Heart right ventricle (tissue), 16 donors: ENCODE results near the gene TNK2. TPM values are rescaled to one million over a fixed set of nuclear protein-coding genes. Genes with fewer than 3 reads are reported as not detected.
"Not testable (repeated sequence)": the region's sequence is repeated elsewhere in the genome, so short reads cannot be mapped to it uniquely, and the experiment has no call there.

Experiments used
- ATAC-seq, 8 donors: fragments of 200-7000 bp; cut with Tn5 transposase; one replicate each; pipeline ENCODE4 v1.9.1; 2020; ENCODE audit warnings: mild to moderate bottlenecking in 8 of 8, moderate library complexity in 8 of 8, moderate number of reproducible peaks in 1 of 8
- DNase-seq, 2 donors: peaks; one replicate each; pipeline ENCODE4 v3.0.0-alpha.2; 2020
- H3K27ac ChIP-seq, 10 donors: fragments of 200-600 bp; sonication (generic) in 2 of 10; one replicate each; pipeline versions ENCODE4 v1.5.0 to v1.8.0; 2020 to 2022; ENCODE audit warnings: mild to moderate bottlenecking in 3 of 10
- H3K27me3 ChIP-seq, 7 donors: fragments of 200-600 bp; one replicate each; pipeline ENCODE4 v1.8.0; 2021 to 2022; ENCODE audit warnings: mild to moderate bottlenecking in 2 of 7
- H3K36me3 ChIP-seq, 9 donors: fragments of 200-600 bp; sonication (generic) in 1 of 9; one replicate each; pipeline versions ENCODE4 v1.5.0 to v1.8.0; 2020 to 2022; ENCODE audit warnings: mild to moderate bottlenecking in 2 of 9
- H3K4me1 ChIP-seq, 9 donors: fragments of 200-600 bp; sonication (generic) in 1 of 9; one replicate each; pipeline versions ENCODE4 v1.5.0 to v1.8.0; 2020 to 2022; ENCODE audit warnings: mild to moderate bottlenecking in 4 of 9
- H3K4me3 ChIP-seq, 10 donors: fragments of 200-600 bp; sonication (generic) in 2 of 10; one replicate each; pipeline versions ENCODE4 v1.5.0 to v1.8.0; 2020 to 2022; ENCODE audit warnings: mild to moderate bottlenecking in 7 of 10, moderate library complexity in 2 of 10
- H3K9me3 ChIP-seq, 11 donors: fragments of 200-600 bp in 10 of 11; sonication (generic) in 2 of 11; one replicate each; pipeline versions ENCODE4 v1.5.0 to v1.8.0; 2013 to 2022; ENCODE audit warnings: mild to moderate bottlenecking in 2 of 11, control low read depth in 1 of 11, moderate library complexity in 1 of 11
- CTCF ChIP-seq, 9 donors: fragments of 200-600 bp; sonication (generic) in 2 of 9; IDR thresholded peaks; one replicate each; pipeline versions ENCODE4 v1.5.0 to v1.8.0; 2021 to 2022; ENCODE audit warnings: antibody characterized with exemption in 9 of 9, mild to moderate bottlenecking in 5 of 9, moderate library complexity in 1 of 9
- whole genome bisulfite sequencing, 2 donors: extraction: QIAGEN DNeasy Blood & Tissue Kit; methylation state at CpG; one replicate each; pipeline ENCODE4 v1.1.7; 2013; ENCODE audit warnings: inconsistent platforms in 1 of 2; 5-methylcytosine and 5-hydroxymethylcytosine counted together
- intact Hi-C, 10 donors: fragments of 100-400 bp; cut with DNase I; formaldehyde crosslinking; loops; one replicate each; pipeline versions ENCODE4 v1.11.1 to v1.14.2; 2022
- polyA plus RNA-seq, 2 donors: library from polyadenylated mRNA; stranded (reverse); fragments of 200-250 nt; gene quantifications; one replicate each; pipeline ENCODE4 v1.2.3, GENCODE V29; 2013
- total RNA-seq, 10 donors: library from RNA; stranded (reverse); fragmentation: NEBNext Ultra II Directional in 3 of 10; extraction: Animal tissue kit (Norgen Biotek cat#: 25700) in 3 of 10; gene quantifications; one replicate each; pipeline versions ENCODE4 v1.2.1 to v1.2.4, GENCODE V29; 2021 to 2023
- donor health status: Arrhythmogenic right ventricular cardiomyopathy.
- donor health status: ischemic (EF 13 %, LVEDD 7.1; RV severe dilation, severe dysfunction).
- donor health status: healthy with polysubstance abuse.
- donor health status: DM: no; HTN: yes; CAD: no.
- donor health status: DM: no; HTN: no; CAD: no.
- donor health status: ischemic (EF 25% LVEDD 6.9; RV normal size, moderate dysfunction).
- donor health status: ischemic (EF 25% LVEDD 5.7; RV mildly dilated, moderate dysfunction).
- donor health status: healthy.
- donor health status: DM: yes; HTN: yes; CAD: no.
- donor health status: Ischemic cardiomyopathy.
- donor health status: ischemic (EF 35%, LVEDD 5.7; RV mildly dilated, moderate dysfunction).
- donor health status: nonischemic (EF 11% LVEDD 7.7; RV severe dilation, severe dysfunction).
- donor health status: DM: yes; HTN: yes; CAD: no.
- donor health status: PGD.
- donor health status: ischemic (EF 29% LVEDD 5.4; RV normal size, mild dysfunction).
- donor health status: nonischemic (EF 23%, LVEDD 6.1; RV moderate dilation, normal function).

TNK2 gene
- total and polyA plus RNA-seq, 12 donors: 17.6 to 48.3 (median 32.5) TPM

- Histone ChIP-seq H3K9me3 (no peaks in the 10 kb centered on the region), H3K27ac (no peak overlapping the region), H3K4me3 (no peak overlapping the region), H3K27me3 (peaks cover 0 to 55% (median 20%) of the 10 kb centered on the region in 7 donors), H3K4me1 (peaks cover 0 to 3% (median 0%) of the 10 kb centered on the region in 9 donors), H3K36me3 (no peaks in the 10 kb centered on the region)
- DNase-seq (no peak), ATAC-seq (no peak)
- WGBS, 2 donors: 81 to 88% methylated on average over 5 of the region's 5 CpGs
- TF ChIP-seq CTCF (IDR thresholded peaks at IDR 0.05): no peak
- intact Hi-C loops: no loop called here
These were observed 87.5 kb downstream of the TNK2 start for GRCh38 chr3:195820901-195821300.

- H3K27me3 ChIP-seq: peaks cover 0 to 54% (median 20%) of the 10 kb centered on the region in 7 donors
- intact Hi-C loops: no loop called here
- H3K9me3 ChIP-seq: no peaks in the 10 kb centered on the region
- H3K4me3 ChIP-seq: no peak overlapping the region
- TF ChIP-seq CTCF (IDR thresholded peaks at IDR 0.05): no peak
- no peaks in the 10 kb centered on the region for H3K36me3 ChIP-seq
- H3K4me1 ChIP-seq: peaks cover 0 to 3% (median 0%) of the 10 kb centered on the region in 9 donors
- H3K27ac ChIP-seq: no peak overlapping the region
- ATAC-seq (no peak), DNase-seq (no peak)
- WGBS, 2 donors: 79 to 83% methylated on average over 8 of the region's 8 CpGs
These were observed 88.2 kb downstream of the TNK2 start for GRCh38 chr3:195820186-195820585.

GRCh38 chr3:195818301-195818700, 90.0 kb downstream of the TNK2 start:
- Histone ChIP-seq H3K36me3 (no peaks in the 10 kb centered on the region), H3K4me1 (peaks cover 0 to under 1% (median 0%) of the 10 kb centered on the region in 9 donors), H3K27me3 (peaks cover 0 to 58% (median 25%) of the 10 kb centered on the region in 7 donors), H3K9me3 (no peaks in the 10 kb centered on the region), H3K27ac (no peak overlapping the region), H3K4me3 (no peak overlapping the region)
- 89 to 92% methylated on average over 21 of the region's 21 CpGs for WGBS, 2 donors
- ATAC-seq (no peak), DNase-seq (no peak)
- TF ChIP-seq CTCF (IDR thresholded peaks at IDR 0.05): no peak
- intact Hi-C loops: no loop called here

DNA sequence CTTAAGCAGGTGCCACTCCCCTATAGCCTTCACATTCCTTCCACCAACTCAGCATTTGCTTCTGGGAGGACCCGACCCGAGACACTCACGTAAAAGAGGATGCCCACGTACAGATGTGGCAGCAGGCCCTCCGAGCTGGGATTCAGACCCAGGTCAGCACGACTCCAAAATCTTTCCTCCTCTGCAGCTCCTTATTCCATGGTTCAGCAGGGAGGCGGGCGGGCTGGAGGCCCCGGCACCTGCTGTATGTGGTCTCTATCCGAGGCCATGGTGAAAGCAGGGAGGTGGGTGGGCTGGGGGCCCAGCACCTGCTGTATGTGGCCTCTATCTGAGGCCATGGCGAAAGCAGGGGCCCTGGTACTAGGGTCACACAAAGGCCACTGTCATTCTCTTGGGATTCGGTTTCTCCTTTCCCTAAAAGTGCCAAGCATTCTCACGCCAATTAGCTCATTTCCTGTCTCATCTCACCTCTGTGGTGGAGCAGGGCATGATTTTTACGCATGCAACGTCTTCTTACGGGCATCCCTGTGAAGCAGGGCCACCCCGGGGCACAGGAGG, 90.7 kb downstream of the TNK2 start:
- ATAC-seq: no peak
- H3K27ac ChIP-seq: no peak overlapping the region
- no peak for DNase-seq
- 86 to 89% methylated on average over 17 of the region's 17 CpGs for WGBS, 2 donors
- no peak for TF ChIP-seq CTCF (IDR thresholded peaks at IDR 0.05)
- intact Hi-C loops: no loop called here
- H3K27me3 ChIP-seq: peaks cover 0 to 59% (median 26%) of the 10 kb centered on the region in 7 donors
- no peaks in the 10 kb centered on the region for H3K4me1 ChIP-seq
- H3K36me3 ChIP-seq: no peaks in the 10 kb centered on the region
- no peaks in the 10 kb centered on the region for H3K9me3 ChIP-seq
- no peak overlapping the region for H3K4me3 ChIP-seq

GRCh38 chr3:195816276-195816913, 92.0 kb downstream of the TNK2 start:
- H3K4me1 ChIP-seq, intact Hi-C loops, ATAC-seq, H3K9me3 ChIP-seq, H3K4me3 ChIP-seq, H3K27ac ChIP-seq, H3K36me3 ChIP-seq, DNase-seq: not testable (repeated sequence)
- H3K27me3 ChIP-seq: peaks cover 0 to 59% (median 25%) of the 10 kb centered on the region in 7 donors
- 93% methylated on average over 21 of the region's 23 CpGs for WGBS, 2 donors
